Measurements from ENCODE around the gene TANC1. TPM values are rescaled to one million over a fixed set of nuclear protein-coding genes. Genes with fewer than 3 reads are reported as not detected.

Gene TANC1
- total and polyA plus RNA-seq, 2 experiments from 2014 or later: 2.8 to 9.5 TPM

DNA sequence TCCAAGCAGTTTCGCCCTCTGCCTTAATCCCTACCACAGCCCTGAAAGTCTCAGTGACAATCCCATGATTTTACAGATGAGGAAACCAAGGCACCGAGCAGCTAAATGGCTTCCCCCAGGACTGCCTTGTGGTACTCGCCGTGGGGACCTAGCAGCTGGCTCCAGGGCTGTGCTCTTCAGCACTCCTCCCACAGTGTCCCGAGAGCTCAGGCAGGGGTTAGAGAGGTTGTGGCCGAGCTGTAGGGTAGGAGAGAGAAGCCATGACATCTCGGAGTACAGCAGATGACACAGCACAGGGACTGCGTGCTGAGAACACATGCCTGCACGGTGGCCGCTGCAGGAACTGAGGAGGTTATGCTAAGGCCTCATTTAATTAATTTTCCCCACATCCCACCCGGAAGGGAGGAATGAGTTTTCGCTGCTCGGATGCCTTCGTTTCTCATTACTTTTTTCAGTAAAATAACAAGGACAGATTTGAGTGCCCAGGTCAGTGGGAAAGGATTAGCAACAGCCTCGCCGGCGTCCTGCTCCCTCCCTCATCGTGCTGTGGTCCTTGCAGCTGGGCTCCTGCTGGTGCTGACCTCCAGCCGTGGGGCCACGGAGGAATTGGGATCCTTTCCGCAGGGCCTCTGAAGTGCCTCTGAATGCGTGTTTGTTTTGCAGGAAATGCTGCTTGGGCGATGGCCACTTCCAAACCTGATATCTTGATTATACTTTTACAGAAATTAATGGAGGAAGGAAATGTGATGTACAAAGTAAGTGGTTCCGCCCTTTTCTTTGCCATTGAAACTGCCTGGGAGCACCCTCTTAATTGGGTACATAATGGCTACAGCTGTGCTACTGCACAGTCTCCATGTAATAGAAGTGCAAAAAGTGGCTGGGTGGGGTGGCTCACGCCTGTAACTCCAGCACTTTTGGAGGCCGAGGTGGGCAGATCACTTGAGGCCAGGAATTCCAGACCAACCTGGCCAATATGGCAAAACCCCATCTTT, 256.9 kb downstream of the TANC1 start:
- DNase-seq (ENCODE audit: low spot score) (no peak), ATAC-seq (peak; percentile 24; the same call in 2 of the 3 replicates)

More for the DNA sequence above, 256.9 kb downstream of the TANC1 start:
- Histone ChIP-seq H3K9me2 (ENCODE audit: insufficient read depth) (no peaks in the 10 kb centered on the region), H3K4me3 (no peak overlapping the region), H3F3A (replicated peaks; ENCODE audit: low read depth) (no peaks in the 10 kb centered on the region), H3K27me3 (ENCODE audit: insufficient read depth) (no peaks in the 10 kb centered on the region), H3K79me2 (replicated peaks; ENCODE audit: insufficient read depth) (no peaks in the 10 kb centered on the region), H3K4me1 (ENCODE audit: insufficient read depth) (no peaks in the 10 kb centered on the region), H3K27ac (ENCODE audit: low read depth) (no peak overlapping the region), H3K36me3 (ENCODE audit: insufficient read depth) (no peaks in the 10 kb centered on the region), H2AFZ (no peak overlapping the region), H4K20me1 (replicated peaks; ENCODE audit: insufficient read depth) (peaks cover 10% of the 10 kb centered on the region), H3K4me2 (no peak overlapping the region)
- Mint-ChIP-seq H3K4me3 (no peak overlapping the region), H3K27ac (no peak overlapping the region), H3K27me3 (ENCODE audit: insufficient read depth, low read depth, poor library complexity) (peaks cover 7% of the 10 kb centered on the region), H3K36me3 (ENCODE audit: low read depth) (peaks cover 8% of the 10 kb centered on the region; the same call in 2 of the 3 replicates), H3K4me1 (no peaks in the 10 kb centered on the region), H3K9me3 (no peaks in the 10 kb centered on the region)
- no peak for TF ChIP-seq REST (IDR thresholded peaks at IDR 0.05; ENCODE audit: unreplicated experiment)
- no peak for TF ChIP-seq STAT1 (IDR thresholded peaks at IDR 0.05; ENCODE audit: unreplicated experiment)
- TF ChIP-seq, protein P1, sequence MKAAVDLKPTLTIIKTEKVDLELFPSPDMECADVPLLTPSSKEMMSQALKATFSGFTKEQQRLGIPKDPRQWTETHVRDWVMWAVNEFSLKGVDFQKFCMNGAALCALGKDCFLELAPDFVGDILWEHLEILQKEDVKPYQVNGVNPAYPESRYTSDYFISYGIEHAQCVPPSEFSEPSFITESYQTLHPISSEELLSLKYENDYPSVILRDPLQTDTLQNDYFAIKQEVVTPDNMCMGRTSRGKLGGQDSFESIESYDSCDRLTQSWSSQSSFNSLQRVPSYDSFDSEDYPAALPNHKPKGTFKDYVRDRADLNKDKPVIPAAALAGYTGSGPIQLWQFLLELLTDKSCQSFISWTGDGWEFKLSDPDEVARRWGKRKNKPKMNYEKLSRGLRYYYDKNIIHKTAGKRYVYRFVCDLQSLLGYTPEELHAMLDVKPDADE (IDR thresholded peaks at IDR 0.05): no peak
- no peak for TF ChIP-seq ZNF114 (CRISPR knock-in tag; IDR thresholded peaks at IDR 0.05)
- no peak for TF ChIP-seq CTCF (conservative IDR thresholded peaks at IDR 0.05; ENCODE audit: low read depth in 2 of 2)
- no peak for TF ChIP-seq EZH2phosphoT487 (IDR thresholded peaks at IDR 0.05; ENCODE audit: unreplicated experiment)
- TF ChIP-seq ZNF331 (CRISPR knock-in tag; IDR thresholded peaks at IDR 0.05; ENCODE audit: low read depth): no peak
- TF ChIP-seq EZH2 (IDR thresholded peaks at IDR 0.05; ENCODE audit: low read depth, unreplicated experiment): no peak
- no peak for TF ChIP-seq POLR2AphosphoS5 (IDR thresholded peaks at IDR 0.05; ENCODE audit: low read depth)
